Measurements from ENCODE around the gene THSD4. TPM values are rescaled to one million over a fixed set of nuclear protein-coding genes. Genes with fewer than 3 reads are reported as not detected.

THSD4 gene
- total RNA-seq, 2 experiments from 2014 or later: not detected

- H3K27me3 Mint-ChIP-seq: peaks cover 84% of the 10 kb centered on the region
Observed at GRCh38 chr15:71082803-71083202, 32.5 kb upstream of the THSD4 start.

DNA sequence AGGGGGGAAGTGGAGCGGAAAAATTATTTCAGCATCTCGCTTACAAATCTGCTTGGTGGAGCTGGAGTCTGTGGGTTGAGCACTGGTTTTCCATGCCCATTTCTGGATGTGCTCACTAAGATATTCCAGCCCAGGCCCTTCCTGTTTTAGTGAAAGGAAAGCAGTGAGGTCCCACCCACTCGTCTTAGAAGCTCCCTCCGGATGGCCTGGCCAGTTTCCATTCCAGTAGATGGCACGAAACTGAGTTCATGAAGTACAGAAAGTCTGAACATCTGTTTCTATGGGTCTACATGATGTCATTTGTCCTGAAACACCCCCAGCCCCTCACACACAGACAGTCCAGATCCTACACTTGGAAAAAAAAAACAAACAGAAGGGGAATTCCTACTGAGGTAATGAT lies 31.9 kb upstream of the THSD4 start:
- no peak for DNase-seq
- intact Hi-C loops (cut with DNase I, micrococcal nuclease): no loop called here
- no peaks in the 10 kb centered on the region for H3K4me1 Mint-ChIP-seq (ENCODE audit: low read depth)
- ChIA-PET POLR2A (no interaction called here), CTCF (no interaction called here)
- no peak for TF ChIP-seq CTCF (IDR thresholded peaks at IDR 0.05)
- Histone ChIP-seq H3K4me1 (ENCODE audit: insufficient read depth, low read length) (no peaks in the 10 kb centered on the region), H3K27ac (ENCODE audit: low read depth in 1 of 2, low read length in 2 of 2) (no peak overlapping the region), H3K36me3 (ENCODE audit: insufficient read depth, low read length) (no peaks in the 10 kb centered on the region), H3K27me3 (ENCODE audit: control insufficient read depth in 1 of 2, insufficient read depth in 2 of 2, low read length in 2 of 2) (peaks cover 3 to 10% of the 10 kb centered on the region in 2 experiments), H3K4me3 (ENCODE audit: low read length) (no peak overlapping the region), H3K9me3 (ENCODE audit: control insufficient read depth in 1 of 2, insufficient read depth in 1 of 2, low read length in 2 of 2) (no peaks in the 10 kb centered on the region)
- ATAC-seq (ENCODE audit: poor library complexity): no peak
- H3K27ac Mint-ChIP-seq: no peak overlapping the region
- H3K4me3 Mint-ChIP-seq: no peak overlapping the region
- H3K27me3 Mint-ChIP-seq: peaks cover 86% of the 10 kb centered on the region
- H3K36me3 Mint-ChIP-seq (ENCODE audit: low read depth): no peaks in the 10 kb centered on the region
- H3K9me3 Mint-ChIP-seq: peaks cover 1% of the 10 kb centered on the region

More at GRCh38 chr15:71082803-71083202, 32.5 kb upstream of the THSD4 start:
- ATAC-seq (ENCODE audit: poor library complexity) (no peak), DNase-seq (no peak)
- Mint-ChIP-seq H3K9me3 (peaks cover 3% of the 10 kb centered on the region), H3K36me3 (ENCODE audit: low read depth) (no peaks in the 10 kb centered on the region), H3K27ac (no peak overlapping the region), H3K4me1 (ENCODE audit: low read depth) (no peaks in the 10 kb centered on the region), H3K4me3 (no peak overlapping the region)
- H3K4me3 ChIP-seq (ENCODE audit: low read length): no peak overlapping the region
- no peaks in the 10 kb centered on the region for H3K36me3 ChIP-seq (ENCODE audit: insufficient read depth, low read length)
- H3K4me1 ChIP-seq (ENCODE audit: insufficient read depth, low read length): no peaks in the 10 kb centered on the region
- ChIA-PET POLR2A (no interaction called here), CTCF (no interaction called here)
- H3K27me3 ChIP-seq (ENCODE audit: control insufficient read depth in 1 of 2, insufficient read depth in 2 of 2, low read length in 2 of 2): peaks cover 3 to 10% of the 10 kb centered on the region in 2 experiments
- intact Hi-C loops (cut with DNase I, micrococcal nuclease): no loop called here
- no peaks in the 10 kb centered on the region for H3K9me3 ChIP-seq (ENCODE audit: control insufficient read depth in 1 of 2, insufficient read depth in 1 of 2, low read length in 2 of 2)
- no peak for TF ChIP-seq CTCF (IDR thresholded peaks at IDR 0.05)
- H3K27ac ChIP-seq (ENCODE audit: low read depth in 1 of 2, low read length in 2 of 2): no peak overlapping the region

DNA sequence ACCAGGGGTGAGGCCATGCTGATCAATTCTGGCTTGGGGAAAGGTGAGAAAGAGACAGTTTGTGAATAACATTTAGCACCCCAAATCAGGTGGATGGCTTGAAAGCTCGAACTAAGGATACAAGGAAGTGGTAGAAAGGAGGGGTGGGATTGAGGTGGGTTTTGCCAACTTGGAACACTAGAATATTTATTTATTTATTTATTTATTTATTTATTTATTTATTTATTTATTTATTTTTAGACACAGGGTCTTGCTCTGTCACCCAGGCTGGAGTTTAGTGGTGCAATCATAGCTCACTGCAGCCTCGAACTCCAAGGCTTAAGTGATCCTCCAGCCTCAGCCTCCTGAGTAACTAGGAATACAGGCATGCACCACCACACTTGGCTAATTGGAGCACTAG lies 31.0 kb upstream of the THSD4 start:
- Histone ChIP-seq H3K4me3 (ENCODE audit: low read length) (no peak overlapping the region), H3K36me3 (ENCODE audit: insufficient read depth, low read length) (no peaks in the 10 kb centered on the region), H3K4me1 (ENCODE audit: insufficient read depth, low read length) (no peaks in the 10 kb centered on the region), H3K9me3 (ENCODE audit: control insufficient read depth in 1 of 2, insufficient read depth in 1 of 2, low read length in 2 of 2) (no peaks in the 10 kb centered on the region), H3K27me3 (ENCODE audit: control insufficient read depth in 1 of 2, insufficient read depth in 2 of 2, low read length in 2 of 2) (peaks cover 5 to 10% of the 10 kb centered on the region in 2 experiments), H3K27ac (ENCODE audit: low read depth in 1 of 2, low read length in 2 of 2) (no peak overlapping the region)
- Mint-ChIP-seq H3K4me3 (no peak overlapping the region), H3K4me1 (ENCODE audit: low read depth) (no peaks in the 10 kb centered on the region), H3K27ac (no peak overlapping the region), H3K9me3 (peaks cover 2% of the 10 kb centered on the region), H3K27me3 (peaks cover 85% of the 10 kb centered on the region), H3K36me3 (ENCODE audit: low read depth) (no peaks in the 10 kb centered on the region)
- intact Hi-C loops (cut with DNase I, micrococcal nuclease): no loop called here
- TF ChIP-seq CTCF (IDR thresholded peaks at IDR 0.05): no peak
- ATAC-seq (ENCODE audit: poor library complexity) (no peak), DNase-seq (no peak)
- POLR2A ChIA-PET: no interaction called here
- CTCF ChIA-PET: no interaction called here

All from CD4-positive, alpha-beta T cell (primary cell).